Stimulated activated CD4-positive, alpha-beta T cell treated with anti-CD3 and anti-CD28 coated beads, TNF-alpha, amount 100 ng/mL, for 48 hours (primary cell): ENCODE data around the gene TPX2.

Experiments
- DNase-seq, 3 donors: peaks; one replicate each; pipeline ENCODE4 v3.0.0-alpha.2; 2020; ENCODE audit warnings: low read depth in 3 of 3

The TPX2 gene

GRCh38 chr20:31759836-31760518 lies 20.9 kb downstream of the TPX2 start:
- no peak for DNase-seq

DNA sequence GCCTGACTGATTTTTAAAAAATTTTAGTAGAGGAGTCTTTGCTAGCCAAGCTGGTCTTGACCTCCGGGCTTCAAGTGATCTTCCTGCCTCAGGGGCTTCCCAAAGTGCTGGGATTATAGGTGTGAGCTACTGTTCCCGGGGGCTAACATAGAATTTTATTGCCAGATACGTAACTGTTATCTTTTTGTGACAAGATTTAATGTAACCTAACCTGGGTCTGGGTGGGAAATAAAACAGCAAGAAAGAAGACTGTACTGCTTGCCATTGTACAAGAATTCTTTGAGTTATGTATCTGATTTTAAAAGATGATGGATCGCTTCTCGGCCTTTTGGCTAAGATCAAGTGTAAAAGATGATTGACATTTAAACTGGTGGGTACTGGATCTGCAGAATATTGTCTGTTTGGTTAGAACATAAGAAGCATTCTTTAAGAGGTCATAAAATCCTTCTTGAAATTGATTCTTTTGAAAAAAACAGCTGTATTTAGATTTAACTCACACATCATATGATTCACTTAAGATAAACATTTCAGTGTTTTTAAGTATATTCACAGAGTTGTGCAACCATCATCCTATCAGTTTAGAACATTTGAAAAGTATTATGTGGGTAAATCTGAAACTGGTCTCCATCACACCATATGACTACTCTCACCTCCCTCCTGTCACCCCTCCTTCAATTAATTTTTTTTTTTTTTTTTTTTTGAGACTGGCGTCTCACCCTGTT lies 21.6 kb downstream of the TPX2 start:
- DNase-seq, result no peak

DNA sequence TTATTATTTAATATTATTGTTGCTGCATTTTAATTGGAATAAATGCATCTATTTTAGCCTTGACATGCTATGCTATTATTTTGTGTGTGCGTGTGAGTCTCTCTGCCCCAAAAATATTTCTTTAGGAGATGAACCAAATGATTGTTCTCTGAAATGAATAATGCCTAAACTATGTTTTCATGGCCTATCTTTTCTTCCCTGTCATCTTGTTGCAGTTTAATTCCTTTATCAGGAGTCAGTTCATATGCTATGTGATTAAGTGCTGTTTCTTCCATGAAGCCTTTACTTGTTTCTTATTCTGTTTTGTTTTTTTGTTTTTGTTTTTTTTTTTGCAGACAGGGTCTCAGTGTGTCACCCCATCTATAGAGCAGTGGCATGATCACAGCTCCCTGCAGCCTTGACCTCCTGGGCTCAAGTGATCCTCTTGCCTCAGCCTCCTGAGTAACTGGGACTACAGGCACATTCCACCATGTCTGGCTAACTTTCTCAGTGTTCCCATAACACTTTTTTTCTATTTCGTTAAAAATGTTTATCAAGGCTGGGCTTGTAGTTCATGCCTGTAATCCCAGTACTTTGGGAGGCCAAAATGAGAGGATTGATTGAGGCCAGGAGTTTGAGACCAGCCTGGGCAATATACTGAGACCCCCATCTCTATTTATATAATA lies 25.7 kb downstream of the TPX2 start:
- no peak for DNase-seq

DNA sequence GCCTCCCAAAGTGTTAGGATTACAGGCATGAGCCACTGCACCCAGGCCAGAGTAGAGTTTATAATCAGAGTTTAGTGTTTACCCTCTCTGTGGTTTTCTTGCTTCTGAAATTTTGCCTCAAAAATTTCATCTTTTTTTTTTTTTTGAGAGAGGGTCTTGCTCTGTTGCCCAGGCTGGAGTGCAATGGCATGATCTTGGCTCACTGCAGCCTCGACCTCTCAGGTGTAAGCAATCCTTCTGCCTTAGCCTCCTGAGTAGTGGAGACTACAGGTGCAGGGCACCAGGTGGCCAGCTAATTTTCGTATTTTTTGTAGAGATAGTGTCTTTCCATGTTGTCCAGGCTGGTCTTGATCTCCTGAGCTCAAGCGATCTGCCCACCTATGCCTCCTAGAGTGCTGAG lies 28.7 kb downstream of the TPX2 start:
- DNase-seq, result no peak

GRCh38 chr20:31769681-31770080 lies 30.6 kb downstream of the TPX2 start:
- no peak for DNase-seq

DNA sequence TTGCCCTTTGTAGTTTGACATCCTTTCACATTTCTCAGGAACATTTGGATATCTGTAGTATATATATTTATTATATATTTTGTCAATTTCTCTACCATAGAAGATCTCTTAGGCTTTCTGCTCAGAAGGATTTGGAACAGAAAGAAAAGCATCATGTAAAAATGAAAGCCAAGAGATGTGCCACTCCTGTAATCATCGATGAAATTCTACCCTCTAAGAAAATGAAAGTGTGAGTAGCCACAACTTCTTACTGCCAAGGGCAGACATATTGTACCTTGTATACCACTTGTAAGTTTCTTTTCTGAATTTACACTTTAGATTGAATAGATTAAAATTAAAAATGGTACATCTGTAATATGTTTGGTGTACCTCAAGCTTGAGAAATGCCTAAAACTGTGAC lies 31.2 kb downstream of the TPX2 start:
- DNase-seq, result no peak

- DNase-seq, result no peak
These were observed 35.3 kb downstream of the TPX2 start for GRCh38 chr20:31774408-31774807.

- no peak for DNase-seq
These were observed 41.7 kb downstream of the TPX2 start for GRCh38 chr20:31780839-31781238.

- DNase-seq, result no peak
These were observed 42.9 kb downstream of the TPX2 start for GRCh38 chr20:31781945-31782344.

GRCh38 chr20:31784354-31785044 lies 45.4 kb downstream of the TPX2 start:
- no peak for DNase-seq

DNA sequence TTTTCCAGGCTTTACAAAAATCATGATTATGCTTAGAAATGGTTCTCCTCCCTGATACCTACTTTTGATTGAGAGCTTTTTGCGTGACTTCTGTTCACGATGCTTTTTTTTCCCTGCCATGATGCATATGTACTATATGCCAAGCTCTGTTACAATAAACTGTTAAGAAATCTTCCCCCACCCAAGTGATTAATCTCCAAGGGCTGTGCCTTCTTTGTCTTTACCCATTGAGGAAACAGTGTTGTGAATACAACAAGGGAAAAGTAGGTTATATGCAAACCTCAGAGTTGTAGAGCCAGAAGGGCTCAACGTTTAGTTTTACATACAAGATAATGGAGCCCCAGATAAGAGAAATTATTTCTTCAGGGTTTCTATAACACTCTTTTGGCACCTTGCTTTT lies 46.0 kb downstream of the TPX2 start:
- DNase-seq, result no peak

DNA sequence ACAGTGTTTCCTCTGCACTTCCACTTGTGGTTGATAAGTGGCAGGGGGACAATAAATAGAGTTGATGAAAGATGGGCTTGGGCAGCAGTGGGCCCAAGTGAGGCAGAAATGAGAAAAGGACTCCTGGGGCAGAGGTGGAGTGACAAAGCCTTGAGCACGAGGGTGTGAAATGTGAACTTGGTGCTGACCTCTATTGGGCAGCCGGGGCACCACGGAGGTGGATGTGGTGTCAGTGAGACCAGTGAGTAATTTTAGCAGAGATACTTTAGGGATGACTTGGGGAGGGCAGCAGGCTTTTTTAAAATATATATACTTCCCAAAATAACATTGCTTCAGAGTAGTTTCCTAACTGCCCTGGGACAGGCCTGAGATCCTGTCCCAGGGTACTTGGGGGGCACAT lies 49.5 kb downstream of the TPX2 start:
- no peak for DNase-seq

GRCh38 chr20:31790401-31790800 lies 51.3 kb downstream of the TPX2 start:
- no peak for DNase-seq

GRCh38 chr20:31797364-31797763 lies 58.3 kb downstream of the TPX2 start:
- DNase-seq, result no peak

DNA sequence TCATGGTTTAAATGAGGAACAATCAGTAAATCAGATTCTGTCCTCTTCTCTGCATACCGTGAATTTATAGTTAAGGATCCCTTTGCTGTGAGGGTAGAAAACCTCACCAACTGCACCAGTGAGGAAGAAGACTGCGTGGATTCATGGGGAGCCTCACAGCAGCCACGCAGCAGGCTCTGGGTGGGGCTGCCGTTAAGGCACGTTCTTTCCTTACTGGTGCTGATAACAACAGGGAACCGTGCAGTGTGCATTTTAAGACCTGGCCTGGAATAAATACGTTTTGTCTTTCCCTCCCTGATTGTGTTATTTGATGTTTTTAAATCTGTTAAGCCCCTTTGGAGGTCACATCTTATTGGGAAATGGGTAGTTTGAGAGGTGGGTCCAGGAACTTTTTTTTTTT lies 62.4 kb downstream of the TPX2 start:
- no peak for DNase-seq

DNA sequence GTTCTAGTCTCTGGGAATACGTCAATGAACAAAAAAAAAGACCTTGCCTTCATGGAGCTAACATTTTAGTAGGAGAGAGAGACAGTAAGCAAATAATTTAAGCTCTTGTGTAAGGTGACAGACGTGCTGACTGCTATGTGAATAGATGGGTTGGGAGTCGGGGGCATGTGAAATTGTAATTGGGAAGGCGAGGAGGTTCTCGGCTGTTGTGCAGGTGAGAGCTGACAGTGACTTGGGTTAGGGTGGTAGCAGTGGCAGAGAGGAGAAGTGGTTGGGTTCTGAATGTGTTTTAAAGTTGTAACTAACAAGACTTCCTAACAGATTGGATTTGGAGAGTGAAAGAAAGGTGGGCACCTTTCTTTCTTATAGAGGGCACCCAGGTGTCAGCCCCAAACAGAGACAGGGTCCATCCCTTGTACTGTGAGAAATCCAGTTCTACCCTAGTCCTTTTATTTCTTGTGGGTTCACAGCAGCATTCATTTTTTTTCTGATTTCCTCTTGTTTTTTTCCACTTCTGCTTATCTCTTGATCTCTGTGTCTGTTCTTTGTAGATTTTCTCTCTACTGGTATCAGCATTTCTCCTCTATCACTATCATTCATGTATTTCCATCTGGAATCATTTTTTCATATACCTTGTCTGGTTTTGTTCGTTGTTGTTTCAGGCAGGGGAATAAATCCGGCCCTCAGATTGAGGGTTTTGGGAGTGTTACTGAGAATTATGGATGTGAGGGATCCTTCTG lies 64.6 kb downstream of the TPX2 start:
- no peak for DNase-seq

DNA sequence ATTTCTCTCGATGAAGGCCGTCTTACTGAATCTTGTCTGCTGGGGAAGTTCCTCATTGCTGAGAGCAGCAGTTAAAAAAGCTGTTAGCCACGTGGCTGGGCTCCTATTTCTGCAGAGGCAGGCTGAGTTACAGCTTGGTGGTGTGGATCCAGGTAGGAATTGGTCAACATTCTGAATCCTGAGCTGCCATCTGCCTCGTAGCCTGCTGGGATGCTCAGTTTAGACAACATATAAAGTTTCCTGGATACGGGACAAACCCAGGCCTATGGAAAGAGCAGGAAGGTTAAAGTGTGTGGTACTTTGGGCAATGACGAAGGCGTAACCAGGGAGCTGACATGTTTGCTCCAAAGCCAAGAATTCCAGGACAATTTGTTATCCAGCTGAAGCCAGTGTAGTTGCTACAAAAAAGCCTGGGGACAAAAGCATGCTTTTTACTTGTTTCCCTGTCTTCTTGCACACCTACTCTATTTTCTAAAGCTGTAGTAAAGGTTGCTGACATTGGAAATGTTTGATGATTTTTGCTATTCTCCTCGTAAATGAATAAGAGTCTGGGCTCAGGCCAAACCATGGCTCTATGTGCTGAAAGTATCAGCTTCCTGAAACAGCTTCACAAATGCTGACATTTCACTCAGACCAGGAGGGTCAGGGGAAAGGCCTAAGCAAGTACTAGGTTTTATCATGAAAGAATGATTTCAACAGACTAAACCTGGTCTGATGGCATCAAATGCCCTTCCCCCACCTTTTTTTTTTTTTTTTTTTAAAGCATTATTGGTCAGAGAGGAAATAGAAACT lies 67.7 kb downstream of the TPX2 start:
- DNase-seq, result no peak

- DNase-seq, result no peak
These were observed 69.4 kb downstream of the TPX2 start for GRCh38 chr20:31808481-31808880.

GRCh38 chr20:31809661-31810060 lies 70.6 kb downstream of the TPX2 start:
- DNase-seq, result no peak

DNA sequence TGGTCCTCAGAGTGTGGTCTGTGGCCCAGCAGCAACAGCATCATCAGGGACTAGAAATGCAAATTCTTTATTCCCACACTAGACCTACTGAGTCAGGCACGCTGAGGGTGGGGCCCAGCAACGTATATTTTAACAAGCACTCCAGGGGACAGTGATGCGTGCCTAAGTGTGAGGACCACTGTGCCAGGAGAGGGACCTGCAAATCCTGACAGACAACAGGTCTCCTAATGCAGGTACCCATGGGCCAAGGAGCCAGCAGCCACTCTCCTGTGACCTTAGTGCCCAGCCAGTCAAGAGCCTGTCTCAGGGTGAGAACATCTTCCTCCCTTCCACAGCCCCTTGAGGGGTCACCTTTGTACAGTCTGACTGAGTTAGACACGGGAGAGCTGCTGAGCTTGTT lies 72.1 kb downstream of the TPX2 start:
- no peak for DNase-seq
